ENCODE data around the gene LPP. TPM values are rescaled to one million over a fixed set of nuclear protein-coding genes. Genes with fewer than 3 reads are reported as not detected.

LPP gene
- total and polyA plus RNA-seq, 2 of the 4 experiments (the other 2 are of a cell fraction) = 16.0 to 130 TPM

- intact Hi-C loops (cut with micrococcal nuclease) (no loop called here), in situ Hi-C loops (cut with MboI; ENCODE audit: low sequenced_read_pairs) (no loop called here), dilution Hi-C loops (cut with HindIII; ENCODE audit: low sequenced_read_pairs, unreplicated experiment) (no loop called here)
- WGBS, 2 experiments (ENCODE audit: extremely low coverage in 2 of 2, insufficient read length in 1 of 2) = no CpG with 5 or more reads among the region's 2 CpGs
- no peak overlapping the region for H3K4me3 ChIP-seq (ENCODE audit: insufficient read depth, low read depth, low read length)
- no peak overlapping the region for H3K27ac ChIP-seq (ENCODE audit: insufficient read depth, low read length)
- ChIA-PET POLR2A (ENCODE audit: unreplicated experiment) (no interaction called here), CTCF (no interaction called here)
- no peak overlapping the region for H4K91ac ChIP-seq (ENCODE audit: insufficient read depth, low read depth, low read length)
- no peak overlapping the region for H4K5ac ChIP-seq (ENCODE audit: low read depth, low read length)
- no peak overlapping the region for H3K14ac ChIP-seq (replicated peaks; ENCODE audit: low read depth, low read length)
- H3K27me3 ChIP-seq (ENCODE audit: control insufficient read depth, insufficient read depth, low read length) = no peaks in the 10 kb centered on the region
- no peak overlapping the region for H2AK9ac ChIP-seq (replicated peaks; ENCODE audit: low read depth, low read length, poor library complexity)
- H3K36me3 ChIP-seq (ENCODE audit: control insufficient read depth, insufficient read depth, low read length) = no peaks in the 10 kb centered on the region
- TF ChIP-seq ELK1 (IDR thresholded peaks at IDR 0.05; ENCODE audit: borderline replicate concordance, low read depth, low read length) = no peak
- no peak for TF ChIP-seq SMC3 (IDR thresholded peaks at IDR 0.05; ENCODE audit: low read depth, low read length)
- no peak for TF ChIP-seq NFE2L2 (IDR thresholded peaks at IDR 0.05; ENCODE audit: low read depth, low read length)
- no peak for TF ChIP-seq CHD1 (IDR thresholded peaks at IDR 0.05; ENCODE audit: low read depth, low read length)
- BruUV-seq (replicated peaks) = no TSS peak
- no peak overlapping the region for H4K8ac ChIP-seq (ENCODE audit: low read depth in 2 of 2, low read length in 2 of 2)
- H3K18ac ChIP-seq (ENCODE audit: low read depth, low read length) = no peak overlapping the region
- no peak overlapping the region for H3K4ac ChIP-seq (ENCODE audit: low read depth, low read length)
- H2AFZ ChIP-seq (replicated peaks; ENCODE audit: low read length, poor library complexity) = no peak overlapping the region
- no peak overlapping the region for H2BK120ac ChIP-seq (ENCODE audit: low read depth, low read length)
- no peak overlapping the region for H3K23ac ChIP-seq (ENCODE audit: low read depth, low read length)
- ATAC-seq (ENCODE audit: low read depth) (no peak), DNase-seq (no peak)
- H3K56ac ChIP-seq (ENCODE audit: extremely low read depth, insufficient read depth, low read length) = no peak overlapping the region
- H3K4me1 ChIP-seq (ENCODE audit: control insufficient read depth, insufficient read depth, low read length) = peaks cover 5% of the 10 kb centered on the region; the same call in 1 of the 2 replicates
- no peak overlapping the region for H3K9ac ChIP-seq (ENCODE audit: low read depth, low read length)
- peaks cover 0 to 4% of the 10 kb centered on the region in 2 experiments; a peak in 2 of 4 replicates for H3K79me1 ChIP-seq (ENCODE audit: low read depth in 1 of 2, low read length in 2 of 2)
- no peak overlapping the region for H3K4me2 ChIP-seq (ENCODE audit: low read depth, low read length)
- no peak overlapping the region for H2BK15ac ChIP-seq (ENCODE audit: low read depth, low read length)
- H3K9me3 ChIP-seq (ENCODE audit: control insufficient read depth, insufficient read depth, low read length) = no peaks in the 10 kb centered on the region
- H2BK5ac ChIP-seq (ENCODE audit: low read depth, low read length, poor library complexity, severe bottlenecking) = no peak overlapping the region
- H3K9me1 ChIP-seq (ENCODE audit: insufficient read depth, low read length) = no peaks in the 10 kb centered on the region
- H2BK20ac ChIP-seq (ENCODE audit: low read depth, low read length) = no peak overlapping the region
- H4K20me1 ChIP-seq (ENCODE audit: insufficient read depth, low read length) = no peaks in the 10 kb centered on the region
- H2AK5ac ChIP-seq (ENCODE audit: low read depth, low read length) = no peak overlapping the region
These were observed 7.7 kb upstream of the LPP start for GRCh38 chr3:188146219-188146618.
